ENCODE results near the gene TTLL5. TPM values are rescaled to one million over a fixed set of nuclear protein-coding genes. Genes with fewer than 3 reads are reported as not detected.
A peak's percentile ranks its signal among the peaks of the same experiment; 100 is the strongest.

TTLL5 gene
- total RNA-seq, 2 donors from 2014 or later, result 26.5 to 37.3 TPM

DNA sequence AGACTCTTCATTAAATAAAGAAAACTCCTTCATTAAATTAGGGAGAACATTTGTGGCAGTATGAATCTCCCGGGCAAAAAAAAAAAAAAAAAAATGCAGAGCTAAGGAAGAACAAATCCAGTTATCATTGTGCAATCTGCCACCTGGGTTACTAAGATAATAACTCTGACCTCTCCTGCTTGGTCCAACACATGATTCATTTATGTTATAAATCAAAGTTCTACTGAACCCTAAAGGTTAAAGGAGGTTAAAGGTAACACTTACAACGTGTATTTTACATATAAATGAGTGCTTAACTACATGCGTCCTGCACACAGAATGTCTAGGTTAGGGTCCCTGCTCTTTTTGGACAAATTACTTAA, 316.5 kb downstream of the TTLL5 start:
- DNase-seq, result no peak
- H3K9ac ChIP-seq (ENCODE audit: low read depth in 2 of 2, low read length in 2 of 2), result no peak overlapping the region
- intact Hi-C loops (cut with DNase I), result no loop called here
- H3K9me3 ChIP-seq, result no peaks in the 10 kb centered on the region
- peaks cover 6% of the 10 kb centered on the region for H3K4me1 ChIP-seq
- TF ChIP-seq CTCF (IDR thresholded peaks at IDR 0.05), result no peak
- peak overlapping the region; percentile 0 for H3K27ac ChIP-seq
- no peaks in the 10 kb centered on the region for H3K36me3 ChIP-seq
- no peak overlapping the region for H3K4me3 ChIP-seq
- no peaks in the 10 kb centered on the region for H3K27me3 ChIP-seq

DNA sequence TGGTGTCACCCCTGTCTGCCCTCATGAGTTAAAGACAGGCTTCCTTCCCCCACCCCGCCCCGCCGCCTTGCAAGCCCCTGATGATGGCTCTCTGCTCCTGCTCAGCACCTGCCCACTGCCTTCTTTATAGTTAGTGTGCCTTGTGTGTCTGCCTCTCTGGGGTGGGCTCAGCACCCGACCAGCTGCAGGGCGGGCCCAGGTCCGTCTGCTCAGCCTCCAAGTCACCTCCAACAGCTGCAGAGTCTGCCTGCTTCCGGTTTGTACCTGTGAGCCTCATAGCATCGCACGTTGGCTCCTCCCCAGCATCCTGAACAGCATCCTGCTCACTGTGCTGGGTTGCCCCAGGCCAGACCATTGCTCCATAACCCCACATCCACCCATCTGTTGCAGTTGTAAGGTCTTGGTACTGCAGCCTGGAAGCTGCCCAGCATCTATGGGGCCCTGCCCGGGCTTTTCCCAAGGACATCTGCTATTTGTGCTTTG, 317.2 kb downstream of the TTLL5 start:
- Histone ChIP-seq H3K27ac (no peak overlapping the region), H3K36me3 (no peaks in the 10 kb centered on the region), H3K4me3 (no peak overlapping the region), H3K4me1 (peaks cover 6% of the 10 kb centered on the region), H3K9me3 (no peaks in the 10 kb centered on the region), H3K9ac (ENCODE audit: low read depth in 2 of 2, low read length in 2 of 2) (no peak overlapping the region), H3K27me3 (no peaks in the 10 kb centered on the region)
- no peak for TF ChIP-seq CTCF (IDR thresholded peaks at IDR 0.05)
- intact Hi-C loops (cut with DNase I), result no loop called here
- no peak for DNase-seq

DNA sequence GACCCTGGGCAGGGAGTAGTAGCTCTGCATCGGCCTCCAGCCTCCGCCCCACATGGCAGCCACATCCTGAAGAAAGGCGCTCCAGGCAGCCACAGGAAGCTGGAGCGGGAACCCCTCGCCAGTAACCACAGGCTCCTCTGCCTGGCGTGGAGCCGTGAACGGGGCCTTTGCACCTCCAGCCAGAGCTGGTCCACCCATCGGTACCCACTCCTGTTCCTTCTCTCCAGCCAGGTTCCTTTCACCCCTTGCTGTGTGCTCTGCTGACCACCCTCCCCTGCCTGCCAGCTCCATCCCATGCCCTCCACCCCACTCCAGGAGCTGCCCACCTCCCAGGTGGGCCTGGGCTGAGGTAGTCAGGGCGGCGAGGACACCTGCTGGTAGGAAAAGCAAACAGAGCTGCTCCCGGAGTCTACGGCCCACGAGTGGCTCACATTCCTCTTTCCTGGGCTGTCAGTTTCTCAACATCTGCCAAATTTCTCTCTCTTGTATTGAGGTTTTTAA, 318.1 kb downstream of the TTLL5 start:
- Histone ChIP-seq H3K9ac (ENCODE audit: low read depth in 2 of 2, low read length in 2 of 2) (no peak overlapping the region), H3K9me3 (no peaks in the 10 kb centered on the region), H3K27ac (no peak overlapping the region), H3K4me1 (peaks cover 6% of the 10 kb centered on the region), H3K4me3 (no peak overlapping the region), H3K27me3 (no peaks in the 10 kb centered on the region), H3K36me3 (no peaks in the 10 kb centered on the region)
- TF ChIP-seq CTCF (IDR thresholded peaks at IDR 0.05), result peak; percentile 32
- intact Hi-C loops (cut with DNase I), result no loop called here
- DNase-seq, result no peak

GRCh38 chr14:75979648-75980565, 318.9 kb downstream of the TTLL5 start:
- Histone ChIP-seq H3K4me1 (peaks cover 6% of the 10 kb centered on the region), H3K9me3 (no peaks in the 10 kb centered on the region), H3K27ac (no peak overlapping the region), H3K27me3 (no peaks in the 10 kb centered on the region), H3K36me3 (no peaks in the 10 kb centered on the region), H3K9ac (ENCODE audit: low read depth in 2 of 2, low read length in 2 of 2) (peak overlapping the region in 1 of 2 donors; percentile 27), H3K4me3 (no peak overlapping the region)
- no peak for DNase-seq
- TF ChIP-seq CTCF (IDR thresholded peaks at IDR 0.05), result no peak
- intact Hi-C loops (cut with DNase I), result loop anchor here (2.0 to 5.0 kb wide), 3 partner anchors 73 to 403 kb away; partner anchors contain the start of gene FLVCR2

- H3K9me3 ChIP-seq, result no peaks in the 10 kb centered on the region
- H3K27me3 ChIP-seq, result no peaks in the 10 kb centered on the region
- peak overlapping the region in 1 of 2 donors; percentile 81 for H3K9ac ChIP-seq (ENCODE audit: low read depth in 2 of 2, low read length in 2 of 2)
- no peak for DNase-seq
- peak overlapping the region; percentile 86 for H3K27ac ChIP-seq
- H3K36me3 ChIP-seq, result no peaks in the 10 kb centered on the region
- H3K4me3 ChIP-seq, result peak overlapping the region; percentile 83
- TF ChIP-seq CTCF (IDR thresholded peaks at IDR 0.05), result no peak
- intact Hi-C loops (cut with DNase I), result loop anchor here (2.0 to 5.0 kb wide), 3 partner anchors 74 to 404 kb away; partner anchors contain the start of gene FLVCR2
- H3K4me1 ChIP-seq, result peaks cover 10% of the 10 kb centered on the region
Measured at GRCh38 chr14:75980856-75981255, 319.8 kb downstream of the TTLL5 start.
